Muscle layer of duodenum (tissue), 2 donors: ENCODE results near the gene MYRIP.
"Not testable (repeated sequence)": the region's sequence is repeated elsewhere in the genome, so short reads cannot be mapped to it uniquely, and the experiment has no call there.

Source experiments
- H3K27ac ChIP-seq: one replicate; pipeline ENCODE4 v1.7.0; 2013; ENCODE audit warnings: mild to moderate bottlenecking, low read length
- H3K27me3 ChIP-seq: one replicate; pipeline ENCODE4 v1.7.0; 2013; ENCODE audit warnings: low read depth, mild to moderate bottlenecking, control low read depth, low read length
- H3K36me3 ChIP-seq, 2 donors: one replicate each; pipeline ENCODE4 v1.7.0; 2013; ENCODE audit warnings: low read length in 2 of 2, control low read depth in 1 of 2, mild to moderate bottlenecking in 1 of 2; ENCODE audit not compliant: insufficient read depth in 2 of 2, control insufficient read depth in 1 of 2
- H3K4me1 ChIP-seq, 2 donors: one replicate each; pipeline ENCODE4 v1.7.0; 2013; ENCODE audit warnings: low read length in 2 of 2, mild to moderate bottlenecking in 2 of 2, control low read depth in 1 of 2, moderate library complexity in 1 of 2; ENCODE audit not compliant: insufficient read depth in 2 of 2, control insufficient read depth in 1 of 2
- H3K4me3 ChIP-seq, 2 donors: one replicate each; pipeline ENCODE4 v1.7.0; 2013; ENCODE audit warnings: low read length in 2 of 2, low read depth in 1 of 2, mild to moderate bottlenecking in 1 of 2
- H3K9me3 ChIP-seq, 2 donors: one replicate each; pipeline ENCODE4 v1.7.0; 2013; ENCODE audit warnings: low read length in 2 of 2, control low read depth in 1 of 2, mild to moderate bottlenecking in 1 of 2; ENCODE audit not compliant: control insufficient read depth in 1 of 2
- donor health status: healthy.

Gene MYRIP

DNA sequence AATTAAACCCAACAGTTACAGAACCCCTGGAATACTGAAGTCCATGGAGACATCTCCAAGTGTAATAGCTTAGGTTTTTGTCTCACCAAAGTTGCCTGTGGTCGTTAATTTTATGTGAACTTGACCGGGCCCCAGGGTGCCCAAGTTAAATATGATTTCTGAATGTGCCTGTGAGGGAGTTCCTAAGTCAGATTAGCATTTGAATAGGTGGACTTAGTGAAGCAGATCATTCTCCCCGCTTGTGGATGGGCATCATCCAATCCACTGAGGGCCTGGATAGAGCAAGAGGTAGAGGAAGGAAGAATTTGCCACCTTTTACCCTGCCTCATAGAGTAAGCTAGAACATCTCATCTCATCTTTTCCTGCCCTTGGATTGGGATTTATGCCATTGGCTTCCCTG lies 203.0 kb downstream of the MYRIP start:
- H3K27ac ChIP-seq: no peak overlapping the region
- no peaks in the 10 kb centered on the region for H3K27me3 ChIP-seq
- H3K36me3 ChIP-seq: no peaks in the 10 kb centered on the region
- H3K9me3 ChIP-seq: no peaks in the 10 kb centered on the region
- no peaks in the 10 kb centered on the region for H3K4me1 ChIP-seq
- H3K4me3 ChIP-seq: no peak overlapping the region

DNA sequence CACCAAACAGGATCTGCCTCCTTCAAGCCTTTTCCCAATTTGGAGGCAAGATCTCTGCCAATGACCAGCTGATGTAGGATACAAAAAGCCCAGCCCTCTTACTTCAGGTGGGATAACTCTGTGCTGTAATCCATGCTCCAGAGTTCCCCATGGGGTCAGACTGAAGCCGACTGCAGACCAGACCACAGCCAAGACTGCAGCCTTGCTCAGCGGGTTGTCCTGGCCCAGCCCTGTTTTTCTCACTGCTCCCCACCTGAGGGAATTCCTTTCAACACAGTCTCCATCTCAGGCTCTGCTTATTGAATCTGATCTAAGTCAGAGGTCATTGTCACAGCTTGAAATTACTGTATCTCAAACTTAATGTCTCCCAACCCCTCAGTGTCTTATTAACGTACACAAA lies 207.0 kb downstream of the MYRIP start:
- Histone ChIP-seq H3K9me3 (no peaks in the 10 kb centered on the region), H3K4me3 (no peak overlapping the region), H3K36me3 (no peaks in the 10 kb centered on the region)

DNA sequence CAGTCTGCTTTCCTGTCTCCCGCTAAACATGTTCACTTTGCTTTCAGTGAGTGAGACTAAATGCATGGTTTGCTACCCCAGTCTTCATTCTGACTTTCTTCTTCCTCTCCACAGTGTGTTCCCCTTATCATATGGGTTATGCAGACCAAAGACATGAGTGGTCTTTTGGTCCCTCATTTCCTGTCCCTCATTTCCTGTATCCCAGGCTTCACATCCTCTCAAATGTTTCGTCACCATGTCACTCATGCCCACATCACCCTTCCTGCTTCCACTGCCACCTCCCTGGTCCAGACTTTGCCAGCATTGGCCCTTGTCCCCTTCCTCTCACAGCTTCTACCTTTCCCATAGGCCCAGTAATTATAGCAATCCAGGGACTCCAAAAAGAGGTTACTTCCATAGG lies 209.0 kb downstream of the MYRIP start:
- no peaks in the 10 kb centered on the region for H3K9me3 ChIP-seq

More for the DNA sequence above, 207.0 kb downstream of the MYRIP start:
- no peaks in the 10 kb centered on the region for H3K4me1 ChIP-seq
- no peak overlapping the region for H3K27ac ChIP-seq
- H3K27me3 ChIP-seq: no peaks in the 10 kb centered on the region

DNA sequence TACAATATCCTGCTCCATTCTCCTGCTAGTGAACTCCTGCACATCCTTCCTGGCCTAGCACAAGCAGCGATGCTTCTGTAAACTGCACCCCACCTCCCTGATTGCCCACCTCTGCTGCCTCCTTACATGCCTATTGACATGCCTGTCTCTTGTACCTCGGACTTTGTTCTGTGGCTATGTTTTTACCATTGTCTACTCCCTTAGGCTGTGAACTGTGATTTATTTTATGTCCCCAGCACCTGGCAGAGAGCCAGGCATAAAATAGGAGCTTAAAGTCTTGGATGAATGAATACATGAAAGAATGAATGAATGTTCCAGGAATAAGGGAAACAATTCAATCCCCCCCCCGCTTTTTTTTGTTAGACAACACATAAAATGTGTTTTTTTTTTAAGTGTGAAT lies 210.0 kb downstream of the MYRIP start:
- Histone ChIP-seq H3K27me3 (no peaks in the 10 kb centered on the region), H3K36me3 (no peaks in the 10 kb centered on the region), H3K4me1 (no peaks in the 10 kb centered on the region), H3K27ac (no peak overlapping the region), H3K9me3 (no peaks in the 10 kb centered on the region), H3K4me3 (no peak overlapping the region)

More for the DNA sequence above, 209.0 kb downstream of the MYRIP start:
- no peaks in the 10 kb centered on the region for H3K36me3 ChIP-seq
- no peak overlapping the region for H3K27ac ChIP-seq
- no peaks in the 10 kb centered on the region for H3K4me1 ChIP-seq
- H3K27me3 ChIP-seq: no peaks in the 10 kb centered on the region
- H3K4me3 ChIP-seq: no peak overlapping the region

DNA sequence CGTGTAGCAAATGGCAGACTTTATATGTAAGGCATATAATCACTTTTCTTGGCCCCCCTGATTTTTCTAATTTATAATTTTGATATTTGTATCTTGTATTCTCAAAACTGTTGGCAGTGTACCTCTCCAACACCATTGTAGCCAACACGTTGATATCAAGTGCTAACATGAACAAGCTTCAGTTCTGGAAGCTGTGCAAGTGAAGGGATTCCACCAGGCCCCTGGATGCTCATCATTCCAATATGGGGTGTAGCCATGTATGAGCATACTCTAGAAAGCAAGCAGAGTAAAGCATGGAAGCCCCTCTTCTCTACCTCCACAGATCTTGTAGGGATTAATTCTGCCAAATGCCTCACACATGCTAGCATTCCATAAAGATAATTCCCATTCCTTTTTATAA lies 211.3 kb downstream of the MYRIP start:
- Histone ChIP-seq H3K27ac (no peak overlapping the region), H3K27me3 (no peaks in the 10 kb centered on the region), H3K4me3 (no peak overlapping the region), H3K36me3 (no peaks in the 10 kb centered on the region), H3K9me3 (no peaks in the 10 kb centered on the region), H3K4me1 (no peaks in the 10 kb centered on the region)

DNA sequence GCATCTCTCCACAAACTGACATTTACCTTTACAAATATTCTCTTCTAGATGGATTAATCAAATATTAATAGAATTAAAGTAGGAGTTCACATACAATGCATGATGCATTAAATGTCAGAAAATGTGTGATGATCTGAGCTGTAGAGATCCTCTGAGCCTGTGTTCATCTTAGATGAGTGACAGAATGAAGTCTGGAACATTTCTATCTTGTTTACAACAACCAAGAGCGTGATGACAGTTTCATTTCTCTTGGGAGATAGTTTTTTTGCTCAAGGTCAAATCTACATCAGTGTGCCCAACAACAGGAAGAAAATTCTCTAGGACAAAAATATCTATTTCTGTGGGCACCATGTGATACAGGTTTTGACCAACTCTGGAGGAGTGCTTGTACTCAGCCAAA lies 211.9 kb downstream of the MYRIP start:
- no peaks in the 10 kb centered on the region for H3K36me3 ChIP-seq
- no peaks in the 10 kb centered on the region for H3K27me3 ChIP-seq
- no peaks in the 10 kb centered on the region for H3K9me3 ChIP-seq
- no peaks in the 10 kb centered on the region for H3K4me1 ChIP-seq
- H3K4me3 ChIP-seq: no peak overlapping the region
- H3K27ac ChIP-seq: no peak overlapping the region

DNA sequence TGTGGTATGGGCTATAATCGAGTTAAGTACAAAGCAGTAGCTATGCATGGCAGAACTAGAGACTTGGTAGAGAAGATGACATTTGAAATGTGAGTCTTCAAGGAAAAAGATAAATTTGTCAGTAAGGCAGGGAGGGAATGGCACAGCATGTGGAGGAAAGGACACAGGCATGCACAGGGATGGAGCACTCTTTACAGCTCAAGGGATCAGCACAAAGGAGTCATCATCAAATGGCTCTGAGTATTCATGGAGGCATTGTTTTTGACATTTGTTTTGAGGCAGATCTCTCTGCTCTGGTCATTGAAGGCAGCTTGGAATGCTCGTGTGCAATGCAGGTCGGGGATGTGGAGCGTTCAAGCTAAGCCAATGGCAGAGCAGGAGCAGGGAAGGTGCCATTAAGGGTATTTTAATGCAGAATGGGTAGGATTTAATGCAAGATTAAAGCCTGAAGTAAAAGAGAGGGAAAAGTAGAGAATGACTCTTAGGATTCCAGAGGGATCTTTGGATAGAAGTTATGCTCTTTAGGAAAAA lies 213.0 kb downstream of the MYRIP start:
- H3K4me1 ChIP-seq: no peaks in the 10 kb centered on the region
- no peaks in the 10 kb centered on the region for H3K27me3 ChIP-seq
- no peak overlapping the region for H3K27ac ChIP-seq
- H3K36me3 ChIP-seq: no peaks in the 10 kb centered on the region
- no peak overlapping the region for H3K4me3 ChIP-seq
- H3K9me3 ChIP-seq: peaks cover 3 to 7% of the 10 kb centered on the region in 2 donors

DNA sequence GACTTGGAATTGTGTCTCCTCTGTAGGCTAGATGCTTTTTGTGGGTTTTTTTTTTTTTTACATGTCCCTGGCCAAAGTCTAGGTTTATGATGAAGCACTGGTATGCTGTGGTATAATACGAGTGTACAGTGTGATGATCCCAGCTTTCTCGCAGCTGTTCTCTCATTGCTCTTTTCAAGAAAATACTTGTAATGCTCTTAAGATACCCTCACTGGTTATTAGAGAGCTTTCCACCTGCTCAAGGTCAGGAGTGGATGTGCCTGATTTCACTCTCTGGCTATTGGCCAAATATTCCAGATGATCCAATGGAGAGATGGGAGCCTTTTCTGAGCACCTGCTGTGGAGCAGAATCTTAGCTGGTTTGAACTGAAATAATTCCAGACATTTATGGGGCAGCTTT lies 215.1 kb downstream of the MYRIP start:
- H3K9me3 ChIP-seq: peaks cover 3 to 7% of the 10 kb centered on the region in 2 donors
- no peaks in the 10 kb centered on the region for H3K4me1 ChIP-seq
- no peaks in the 10 kb centered on the region for H3K36me3 ChIP-seq
- no peak overlapping the region for H3K27ac ChIP-seq
- no peak overlapping the region for H3K4me3 ChIP-seq
- no peaks in the 10 kb centered on the region for H3K27me3 ChIP-seq

DNA sequence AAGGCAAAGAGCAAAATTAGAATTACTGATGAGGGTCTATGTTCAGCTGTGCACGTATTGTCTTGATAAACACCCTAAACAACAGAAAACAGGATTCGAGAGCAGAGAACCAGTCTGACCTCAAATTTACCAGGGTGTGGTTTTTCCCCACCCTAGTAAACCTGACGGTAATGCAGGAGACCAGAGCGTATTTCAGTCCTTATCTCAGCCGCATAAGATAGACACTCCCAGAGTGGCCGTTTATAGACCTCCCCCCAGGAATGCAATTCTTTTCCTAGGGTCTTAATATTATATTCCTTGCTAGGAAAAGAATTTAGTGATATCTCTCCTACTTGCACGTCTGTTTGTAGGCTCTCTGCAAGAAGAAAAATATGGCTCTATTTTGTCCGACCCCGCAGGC lies 216.5 kb downstream of the MYRIP start:
- not testable (repeated sequence) for H3K27ac ChIP-seq, H3K27me3 ChIP-seq, H3K9me3 ChIP-seq, H3K36me3 ChIP-seq, H3K4me3 ChIP-seq, H3K4me1 ChIP-seq

DNA sequence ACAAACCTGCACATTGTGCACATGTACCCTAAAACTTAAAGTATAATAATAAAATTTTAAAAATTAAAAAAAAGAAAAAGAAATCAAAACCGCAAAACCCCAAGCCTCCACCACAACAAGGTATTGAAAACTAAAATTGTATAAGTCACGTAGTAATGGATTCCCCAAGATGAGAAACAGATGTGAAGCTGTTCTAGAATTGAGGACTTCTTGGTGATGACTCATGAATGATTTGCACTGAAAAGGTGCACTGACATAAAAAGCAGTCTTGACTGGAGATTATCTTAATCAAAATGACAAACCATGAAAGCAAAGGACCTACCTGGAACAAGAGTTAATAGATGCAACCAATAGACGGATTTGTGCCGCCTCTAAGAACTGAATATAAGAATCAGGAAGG lies 225.8 kb downstream of the MYRIP start:
- H3K27me3 ChIP-seq: no peaks in the 10 kb centered on the region
- no peaks in the 10 kb centered on the region for H3K9me3 ChIP-seq
- H3K4me3 ChIP-seq: no peak overlapping the region
- no peaks in the 10 kb centered on the region for H3K4me1 ChIP-seq
- H3K27ac ChIP-seq: no peak overlapping the region
- H3K36me3 ChIP-seq: no peaks in the 10 kb centered on the region

DNA sequence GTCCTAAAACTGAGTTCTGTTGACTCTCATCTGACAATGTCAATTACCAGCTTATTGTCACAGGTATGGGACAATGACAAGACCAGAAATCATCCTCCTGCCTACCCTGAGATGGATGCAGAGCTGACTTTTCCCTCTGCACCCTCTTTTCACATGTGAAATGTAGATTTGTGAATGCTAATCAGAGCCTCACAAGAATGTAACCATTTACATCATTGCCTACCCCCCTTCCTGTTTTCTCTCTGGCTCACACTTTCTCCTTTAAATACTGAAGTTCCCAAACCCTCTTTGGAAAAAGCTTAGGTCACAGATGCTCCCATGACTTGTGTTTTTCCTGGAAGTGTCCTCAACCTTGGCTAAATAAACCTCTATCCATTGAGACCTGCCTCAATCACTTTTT lies 228.2 kb downstream of the MYRIP start:
- no peaks in the 10 kb centered on the region for H3K4me1 ChIP-seq
- H3K27ac ChIP-seq: no peak overlapping the region
- H3K9me3 ChIP-seq: no peaks in the 10 kb centered on the region
- H3K27me3 ChIP-seq: no peaks in the 10 kb centered on the region
- no peak overlapping the region for H3K4me3 ChIP-seq
- H3K36me3 ChIP-seq: no peaks in the 10 kb centered on the region

DNA sequence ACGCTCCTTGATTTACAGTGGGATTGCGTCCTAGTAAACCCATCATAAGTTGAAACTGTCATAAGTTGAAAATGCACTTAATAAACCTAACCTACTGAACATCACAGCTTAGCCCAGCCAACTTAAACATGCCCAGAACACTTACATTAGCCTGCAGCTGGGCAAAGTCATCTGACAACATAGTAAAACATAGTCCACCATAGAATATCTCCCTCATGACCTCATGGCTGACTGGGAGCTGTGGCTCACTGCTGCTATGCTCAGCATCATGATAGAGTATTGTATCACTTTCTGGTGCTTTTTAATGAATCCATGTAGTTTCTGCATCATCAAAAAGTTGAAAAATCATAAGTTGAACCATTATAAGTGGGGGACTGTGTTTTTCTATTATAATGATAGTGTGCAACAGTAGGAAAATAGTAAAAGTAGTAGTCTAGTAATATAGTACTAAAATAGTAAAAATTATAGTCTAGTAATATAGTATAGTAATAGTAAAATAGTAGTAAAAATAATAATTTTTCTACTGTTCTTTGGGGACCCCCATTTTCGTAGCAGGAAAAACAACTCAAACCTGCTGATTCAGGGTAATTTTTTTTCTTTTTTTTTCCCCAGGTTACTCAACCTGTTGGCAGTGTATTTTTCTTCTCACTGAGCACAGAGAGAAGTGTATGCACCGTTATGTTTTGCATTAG lies 233.5 kb downstream of the MYRIP start:
- Histone ChIP-seq H3K27ac (no peak overlapping the region), H3K4me1 (no peaks in the 10 kb centered on the region), H3K9me3 (no peaks in the 10 kb centered on the region), H3K4me3 (no peak overlapping the region), H3K27me3 (no peaks in the 10 kb centered on the region), H3K36me3 (no peaks in the 10 kb centered on the region)
